AG09309 (cell line): ENCODE data around the gene ANTXR1.
A peak's percentile ranks its signal among the peaks of the same experiment; 100 is the strongest.

Experiments
- DNase-seq: peaks from one replicate; pipeline ENCODE4 v3.0.0-alpha.2; 2010; ENCODE audit warnings: low read depth
- H3K4me3 ChIP-seq: 2 replicates; pipeline ENCODE4 v1.5.1; 2011; ENCODE audit warnings: mild to moderate bottlenecking, low read depth, low read length, moderate library complexity; ENCODE audit not compliant: control insufficient read depth
- CTCF ChIP-seq: IDR thresholded peaks from 2 replicates; pipeline ENCODE4 v1.5.1; 2011; ENCODE audit warnings: mild to moderate bottlenecking, low read depth, low read length, inconsistent platforms; ENCODE audit not compliant: insufficient read depth, control insufficient read depth; ENCODE audit errors: missing control alignments

The ANTXR1 gene

GRCh38 chr2:69159986-69160385 lies 147.0 kb downstream of the ANTXR1 start:
- no peak overlapping the region for H3K4me3 ChIP-seq
- DNase-seq, result no peak
- TF ChIP-seq CTCF, result no peak

DNA sequence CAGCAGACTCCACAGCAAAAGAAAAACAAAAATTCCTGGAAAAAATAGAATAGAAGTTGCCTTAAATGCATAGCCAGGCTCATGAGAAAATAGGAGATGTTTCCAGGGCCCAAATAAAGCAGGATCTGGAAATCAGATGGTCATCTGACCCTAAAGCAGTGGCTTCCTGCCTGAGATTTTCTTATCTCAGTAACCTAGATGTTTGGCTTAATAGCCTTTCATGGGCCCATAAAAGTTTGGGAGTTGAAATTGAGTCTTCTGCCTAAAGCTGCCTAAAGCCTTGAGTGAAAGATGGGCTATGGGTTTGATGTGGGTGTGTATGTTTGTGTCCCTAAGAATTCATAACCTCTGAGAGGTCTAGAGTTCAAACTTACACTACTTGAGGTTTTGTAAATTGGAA lies 149.1 kb downstream of the ANTXR1 start:
- TF ChIP-seq CTCF, result no peak
- no peak overlapping the region for H3K4me3 ChIP-seq
- no peak for DNase-seq

GRCh38 chr2:69163109-69163508 lies 150.1 kb downstream of the ANTXR1 start:
- TF ChIP-seq CTCF, result no peak
- H3K4me3 ChIP-seq, result no peak overlapping the region
- DNase-seq, result peak; percentile 83

- H3K4me3 ChIP-seq, result no peak overlapping the region
- no peak for DNase-seq
- TF ChIP-seq CTCF, result no peak
Measured at GRCh38 chr2:69163556-69163955, 150.6 kb downstream of the ANTXR1 start.

GRCh38 chr2:69164061-69164778 lies 151.2 kb downstream of the ANTXR1 start:
- TF ChIP-seq CTCF, result no peak
- no peak overlapping the region for H3K4me3 ChIP-seq
- DNase-seq, result peak; percentile 64

DNA sequence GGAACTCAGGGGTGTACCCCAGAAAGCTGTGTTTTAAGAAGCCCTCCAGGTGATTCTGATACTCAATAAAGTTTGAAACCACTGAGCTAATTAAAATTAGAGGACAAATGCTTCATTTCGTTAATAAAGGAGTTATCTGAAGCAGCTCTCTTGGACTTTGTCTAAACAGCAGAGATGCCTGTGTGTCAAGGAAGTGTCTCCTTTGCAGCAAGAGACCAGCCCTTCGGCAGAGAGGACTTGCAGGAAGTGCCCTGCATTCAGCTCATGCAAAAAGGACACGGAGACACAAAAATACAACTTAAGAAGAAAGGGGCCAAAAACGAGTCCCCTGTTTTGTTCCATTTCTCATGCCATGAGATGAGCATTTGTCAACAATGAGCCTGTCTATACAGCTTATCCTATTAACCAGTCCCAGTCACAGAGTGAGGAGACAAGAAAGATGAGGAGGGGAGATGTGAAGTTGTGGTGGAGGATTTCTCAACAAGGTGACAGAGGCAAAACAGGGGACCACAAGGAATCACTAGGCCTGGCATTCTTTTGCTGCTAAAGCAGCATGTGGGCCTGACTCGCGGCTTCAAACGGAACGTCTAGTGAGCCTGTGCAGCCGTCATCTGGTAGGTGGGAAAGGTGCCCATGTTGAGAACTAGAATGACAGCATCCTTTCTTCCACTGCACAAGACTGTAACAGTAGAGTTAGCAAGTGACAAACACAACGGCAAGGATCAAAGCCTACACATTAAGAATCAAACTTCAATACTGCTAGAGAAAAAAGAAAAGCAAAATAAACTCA lies 152.3 kb downstream of the ANTXR1 start:
- TF ChIP-seq CTCF, result no peak
- DNase-seq, result no peak
- no peak overlapping the region for H3K4me3 ChIP-seq

DNA sequence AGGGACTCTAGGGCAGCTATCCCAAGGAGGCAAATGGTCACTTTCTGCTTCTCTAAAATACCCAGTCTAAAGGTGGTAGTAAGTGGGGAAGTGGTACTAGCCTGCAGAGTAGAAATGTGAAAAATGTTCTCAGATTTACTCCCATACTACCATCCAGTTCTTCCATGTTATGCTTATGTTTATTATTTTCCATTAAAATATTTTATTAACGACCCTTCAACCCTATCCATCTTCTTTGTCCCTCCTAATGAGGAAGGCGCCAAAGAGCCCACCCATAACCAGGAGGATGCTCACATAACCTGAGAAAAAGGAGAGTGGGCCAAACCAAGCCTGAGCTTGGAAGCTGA lies 153.5 kb downstream of the ANTXR1 start:
- H3K4me3 ChIP-seq, result no peak overlapping the region
- TF ChIP-seq CTCF, result no peak
- DNase-seq, result no peak
